ENCODE data around the gene BARHL2.

The BARHL2 gene

DNA sequence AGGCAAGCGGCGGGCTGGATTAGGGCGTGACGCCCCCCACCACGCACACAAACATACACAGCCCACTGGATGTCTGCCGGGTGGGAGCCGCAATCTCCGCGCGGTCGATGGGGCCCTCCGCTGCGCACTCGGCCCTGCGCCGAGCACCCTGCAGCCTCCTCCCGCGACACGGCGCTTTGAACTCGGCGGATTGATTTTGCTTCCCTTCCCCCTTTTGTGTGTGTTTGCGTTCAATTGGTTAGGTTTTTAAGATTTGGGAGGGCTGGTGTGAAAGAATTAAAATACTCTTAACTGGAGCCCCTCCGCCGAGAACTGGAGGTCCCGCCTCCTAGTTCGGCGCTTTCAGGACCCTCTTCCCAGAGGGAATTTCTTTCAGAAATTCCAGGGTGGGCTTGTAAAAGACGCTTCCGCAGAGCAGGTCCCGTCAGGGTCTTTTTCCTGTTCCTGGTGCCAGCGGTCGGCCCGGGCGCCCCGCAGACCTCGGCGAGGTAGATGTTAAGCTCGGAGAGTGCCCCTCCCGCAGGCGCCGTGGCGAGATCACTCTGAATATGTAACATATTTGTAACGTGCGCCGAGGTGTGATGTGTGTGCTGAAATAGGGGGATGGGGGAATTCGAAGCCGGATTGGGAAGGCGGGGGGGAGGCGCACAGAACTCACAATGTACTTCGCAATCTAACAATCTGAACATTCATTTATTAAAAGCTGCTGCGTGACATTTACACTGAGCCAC, 8.0 kb upstream of the BARHL2 start:
- DNase-seq (ENCODE audit: low spot score): no peak

DNA sequence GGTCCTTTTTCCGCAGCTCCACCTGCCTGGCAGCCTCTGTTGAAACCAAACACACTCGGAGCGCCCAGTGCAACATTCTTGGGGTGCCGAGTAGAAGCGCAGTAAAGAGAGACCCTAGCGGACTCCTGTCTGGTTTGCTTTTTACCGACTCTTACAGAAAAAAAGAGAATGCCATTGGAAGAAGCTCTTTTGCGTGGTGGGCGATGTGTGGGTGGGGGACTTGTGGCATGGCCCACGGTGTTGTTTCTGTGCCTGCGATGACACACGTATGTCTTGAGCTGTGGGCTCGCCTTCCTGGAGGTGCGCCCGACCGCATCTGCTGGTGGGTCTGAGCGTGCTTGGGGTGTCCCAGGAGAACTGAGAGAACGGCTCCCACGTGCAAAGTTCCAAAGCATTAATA, 7.3 kb upstream of the BARHL2 start:
- DNase-seq (ENCODE audit: low spot score): no peak

DNA sequence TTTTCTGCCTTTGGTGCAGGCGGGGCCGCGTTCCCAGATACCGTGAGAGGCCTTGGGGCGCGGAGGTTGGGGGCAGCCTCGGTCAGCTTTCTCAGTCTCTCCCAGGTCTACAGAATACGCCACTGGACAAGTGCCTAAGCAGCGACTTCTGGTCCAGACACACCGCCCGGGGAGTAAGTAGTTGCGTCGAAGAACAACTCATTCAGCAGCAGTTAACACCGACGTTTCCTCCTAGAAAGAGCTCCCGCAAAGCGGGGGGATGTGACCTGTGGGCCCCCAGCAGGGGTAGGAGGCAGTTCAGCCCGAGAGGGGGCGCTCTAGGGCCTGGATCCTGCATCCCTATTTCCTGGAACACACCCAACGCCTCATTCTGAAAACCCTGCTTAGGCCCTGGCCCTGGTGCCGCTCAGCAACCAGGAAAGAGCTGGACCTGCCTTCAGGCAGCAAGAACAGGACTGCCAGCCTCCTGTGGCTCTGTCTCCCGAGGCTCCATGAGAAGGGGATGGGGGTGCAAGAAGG, 6.5 kb upstream of the BARHL2 start:
- DNase-seq (ENCODE audit: low spot score): no peak

DNA sequence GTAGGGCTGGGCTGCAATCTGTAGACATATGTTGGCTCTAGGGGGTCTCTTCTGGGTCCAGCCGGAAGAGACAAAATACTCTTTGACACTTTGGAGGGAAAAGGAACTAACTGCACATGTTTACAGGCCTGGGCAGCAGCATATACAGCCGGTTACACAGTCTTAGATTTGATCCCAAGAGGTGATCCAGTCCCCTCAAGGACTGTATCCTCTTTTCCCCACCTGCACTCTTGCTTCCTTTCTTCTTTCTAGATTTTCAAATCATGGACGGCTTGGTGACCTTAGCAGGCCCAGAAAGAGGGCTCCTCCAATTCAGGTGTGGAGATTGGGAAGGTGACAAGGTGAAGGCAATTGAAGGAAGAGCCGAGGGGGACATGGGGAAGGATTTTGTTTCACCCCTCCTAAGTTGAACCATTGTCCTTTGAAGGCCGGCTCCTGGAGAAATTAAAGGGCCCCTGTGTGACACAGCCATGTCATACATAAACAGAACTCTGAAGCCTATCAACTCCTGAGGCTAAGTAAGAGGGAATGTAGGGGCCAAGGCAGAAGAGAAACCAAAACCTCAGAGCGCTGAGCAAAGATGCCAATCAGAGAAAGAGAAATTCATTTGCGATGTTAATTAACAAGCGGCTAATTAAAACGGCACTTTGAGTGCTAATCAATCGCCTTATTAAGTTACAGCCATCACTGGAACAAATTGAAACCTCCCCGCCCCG, 5.9 kb upstream of the BARHL2 start:
- no peak for DNase-seq (ENCODE audit: low spot score)

DNA sequence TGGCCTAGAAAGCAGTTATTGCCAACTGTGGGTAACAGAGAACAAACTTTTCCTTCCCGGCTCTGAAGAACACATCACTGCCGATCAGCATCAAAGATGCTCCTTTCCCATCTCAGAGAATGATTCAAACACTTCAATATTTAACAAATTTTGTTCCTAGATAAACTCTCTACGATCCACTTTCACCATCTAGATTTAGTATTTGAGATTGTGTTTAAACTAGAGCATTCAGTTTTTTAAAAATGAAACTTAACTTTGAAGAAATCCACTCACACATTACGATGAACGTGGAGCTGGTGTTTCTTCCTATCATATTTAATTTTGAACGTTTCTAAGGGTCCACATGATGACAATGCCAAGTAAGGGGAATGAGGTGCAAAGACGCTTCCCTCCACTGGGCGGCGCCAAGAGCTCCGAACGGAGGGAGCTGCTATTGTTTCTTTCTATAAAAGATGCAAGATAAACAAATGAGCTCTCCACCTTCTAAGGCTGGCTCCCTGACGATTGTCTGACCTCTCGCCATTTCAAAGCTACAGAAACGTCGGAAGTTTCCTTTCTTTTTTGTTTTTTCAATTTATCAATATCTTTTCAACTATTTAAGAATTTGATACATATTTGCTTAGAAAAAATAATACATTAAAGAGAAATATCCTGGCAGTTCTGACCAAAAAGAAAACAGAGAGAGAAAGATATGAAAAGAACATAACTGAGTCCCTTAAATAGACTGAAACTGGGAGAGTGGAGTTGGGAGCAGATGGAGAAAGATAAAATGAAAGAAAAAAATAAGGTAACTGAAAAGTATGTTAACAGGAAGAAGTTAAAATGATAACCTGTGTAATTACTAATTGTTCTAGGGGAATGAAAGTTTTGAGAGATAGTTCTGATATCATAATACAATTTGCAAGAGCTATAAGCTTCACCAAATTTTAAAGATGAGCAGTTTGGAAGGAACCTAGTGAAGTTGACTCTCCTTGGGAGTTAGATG, 4.4 kb upstream of the BARHL2 start:
- DNase-seq (ENCODE audit: low spot score): peak; percentile 72

DNA sequence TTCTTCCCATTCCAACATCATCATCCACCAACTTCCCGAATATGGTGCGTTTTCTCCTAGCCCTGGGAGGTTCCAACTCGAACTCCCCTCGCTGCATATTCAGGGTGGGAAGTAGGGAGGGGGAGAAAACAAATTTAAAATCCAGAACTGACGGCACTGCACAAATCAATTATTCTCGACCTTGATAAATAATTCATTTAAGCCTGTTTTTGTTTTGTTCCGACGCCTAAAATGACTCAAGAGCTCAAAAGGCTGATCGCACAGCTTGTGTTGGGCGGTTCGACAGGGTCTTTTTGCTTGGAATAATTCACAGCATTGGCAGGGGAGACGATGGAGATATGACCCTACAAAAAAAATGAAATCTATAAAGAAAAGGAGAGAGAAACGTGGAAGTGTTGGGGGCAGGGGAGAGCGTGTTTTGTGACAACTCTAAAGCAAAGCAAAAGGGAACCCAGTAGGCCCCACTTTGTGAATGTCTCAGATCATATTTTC, 3.1 kb upstream of the BARHL2 start:
- no peak for DNase-seq (ENCODE audit: low spot score)

DNA sequence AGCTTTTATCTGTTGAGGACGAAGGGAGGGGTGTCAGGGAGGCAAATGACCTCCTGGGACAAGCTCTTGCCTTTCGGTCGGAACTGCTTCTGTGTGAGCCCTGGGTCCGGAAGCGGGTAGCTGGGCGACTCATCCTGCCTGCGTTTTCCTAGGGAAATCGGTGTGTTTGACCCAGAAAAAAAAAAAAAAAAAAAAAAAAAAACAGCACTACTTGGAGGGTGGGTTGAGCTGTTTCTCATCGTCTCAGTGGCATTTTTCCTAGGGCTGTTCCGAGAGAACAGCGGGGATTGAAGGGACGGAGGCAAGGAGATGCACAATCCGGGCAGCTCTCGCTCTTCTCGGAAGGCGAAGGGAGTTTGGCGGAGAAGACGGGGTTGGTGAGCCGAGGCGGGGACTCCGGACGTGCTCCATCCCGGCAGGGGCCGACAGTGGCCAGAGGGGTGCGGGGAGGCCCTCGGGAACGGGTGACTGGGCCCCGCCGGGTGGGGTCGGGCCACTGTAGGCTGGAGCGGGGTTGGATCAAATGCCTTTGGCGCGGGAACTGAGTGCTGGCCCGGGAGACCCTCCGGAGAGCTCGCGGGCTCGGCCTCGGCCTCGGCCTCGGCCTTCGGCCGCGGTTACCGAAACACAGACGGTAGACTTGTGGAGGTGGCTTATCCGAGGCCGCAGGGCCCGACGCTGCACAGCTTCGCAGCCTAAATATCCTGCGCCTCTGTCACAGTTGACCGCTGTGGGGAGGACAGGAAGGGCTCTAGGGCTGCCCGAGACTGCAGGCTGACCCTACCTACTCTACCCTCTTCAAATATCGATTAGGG, 2.4 kb upstream of the BARHL2 start:
- no peak for DNase-seq (ENCODE audit: low spot score)

DNA sequence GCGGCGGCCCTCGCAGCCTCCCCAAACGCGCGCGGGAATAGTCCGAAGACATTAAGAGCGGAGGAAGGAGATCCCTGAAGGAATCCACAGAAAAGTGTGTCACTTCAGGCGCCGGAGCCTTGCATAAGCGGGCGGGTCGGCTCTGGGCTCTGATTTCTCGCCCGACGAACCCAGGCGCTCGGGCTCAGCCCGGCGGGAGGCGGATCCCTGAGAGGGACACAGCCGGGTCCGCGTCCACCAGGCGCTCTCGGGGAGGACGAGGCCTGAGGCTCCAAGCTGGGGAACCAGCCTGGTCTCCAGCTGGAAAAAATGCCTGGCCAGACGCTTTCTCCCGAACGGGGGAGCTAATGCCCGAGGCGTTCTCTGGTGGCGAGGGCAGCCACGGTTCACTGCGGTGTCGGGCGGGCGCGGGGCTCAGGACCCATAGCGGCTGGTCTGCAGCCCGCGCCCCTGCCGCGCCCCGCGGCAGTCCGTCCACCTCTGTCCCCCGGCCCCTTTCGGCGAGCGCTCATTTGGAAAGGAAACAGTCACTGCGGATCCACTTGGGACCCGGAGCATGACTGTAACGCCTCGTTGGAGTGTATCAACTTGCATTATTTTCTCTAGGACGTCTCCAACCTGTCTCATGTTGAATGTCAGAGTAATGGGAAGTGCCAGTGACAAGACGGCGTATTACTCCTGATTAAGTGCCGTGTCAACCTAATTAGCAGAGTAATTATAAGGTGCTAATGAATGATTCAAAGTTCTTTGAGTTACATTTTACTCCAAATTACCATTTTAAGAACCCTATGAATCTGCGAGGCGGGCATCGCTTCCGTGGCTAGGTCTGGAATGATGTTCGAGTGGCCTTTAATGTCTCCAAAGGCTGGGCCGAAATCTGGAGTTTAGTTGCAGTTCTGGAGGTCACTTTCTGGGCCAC, 1.6 kb upstream of the BARHL2 start:
- DNase-seq (ENCODE audit: low spot score): peak; percentile 50

DNA sequence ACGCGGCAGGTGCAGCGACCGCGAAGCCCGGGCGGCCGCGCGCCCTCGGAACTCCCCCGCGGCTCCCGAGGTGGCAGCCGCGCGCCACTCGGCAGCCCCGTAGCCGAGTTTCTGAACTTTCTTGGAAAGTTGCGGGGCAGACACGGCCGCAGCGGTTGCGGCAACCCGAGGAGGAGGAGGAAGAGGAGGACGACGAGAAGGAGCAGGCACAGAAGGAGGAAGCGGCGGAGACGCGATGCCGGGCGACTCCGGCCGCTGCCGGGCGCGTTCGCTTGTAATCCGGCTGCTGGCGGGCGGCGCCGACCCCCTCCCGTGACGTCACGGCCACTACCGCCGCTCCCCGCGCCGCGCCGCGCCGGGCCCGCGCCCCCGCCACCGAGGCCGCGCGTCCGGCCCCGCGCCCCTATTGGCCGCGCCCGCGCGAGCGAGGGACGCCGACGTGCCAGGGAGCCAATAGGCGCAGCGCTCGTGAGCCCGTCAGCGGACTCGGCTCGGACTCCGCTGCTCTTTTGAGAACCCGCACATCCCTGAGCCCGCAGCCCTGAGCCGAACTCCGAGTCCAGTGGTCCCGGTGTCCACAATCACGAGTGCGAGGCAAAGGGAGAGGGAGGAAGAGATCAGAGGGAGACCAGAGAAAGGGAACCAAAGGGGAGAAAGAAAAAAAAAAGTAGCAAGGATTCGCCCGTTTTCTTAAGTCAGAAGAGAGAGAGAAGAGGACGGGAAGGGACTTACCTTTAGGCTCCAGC, 736 bp upstream of the BARHL2 start:
- peak; percentile 64 for DNase-seq (ENCODE audit: low spot score)

DNA sequence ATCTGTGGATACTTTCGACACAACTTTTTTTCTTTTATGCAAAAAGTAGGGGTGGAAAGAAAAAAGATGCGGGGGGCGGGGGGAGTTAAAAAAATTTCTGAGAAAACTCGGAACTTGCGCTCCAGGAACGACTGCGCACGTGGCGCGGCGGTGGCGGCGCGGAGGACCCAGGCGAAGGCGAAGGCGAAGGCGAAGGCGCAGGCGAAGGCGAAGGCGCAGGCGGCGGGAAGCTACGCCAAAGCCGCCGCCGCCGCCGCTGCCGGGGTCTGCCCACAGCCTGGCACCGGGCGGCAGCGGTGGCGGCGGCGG, 208 bp upstream of the BARHL2 start:
- no peak for DNase-seq (ENCODE audit: low spot score)

DNA sequence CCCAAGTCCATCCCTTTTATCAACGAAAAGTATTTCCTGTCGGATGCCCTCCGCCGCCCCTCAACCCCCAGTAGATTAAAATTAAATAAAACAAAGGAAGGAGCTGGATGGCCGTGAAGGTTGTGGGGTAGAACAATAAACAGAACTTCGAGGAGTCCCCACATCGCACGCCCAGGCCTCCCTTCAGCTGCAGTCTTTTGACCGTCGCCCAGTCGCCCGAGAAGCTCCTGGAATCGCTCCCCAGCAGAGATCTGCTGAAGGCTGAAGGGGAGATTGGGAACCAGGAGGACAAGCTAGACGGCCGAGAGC, 905 bp downstream of the BARHL2 start:
- DNase-seq (ENCODE audit: low spot score): no peak

DNA sequence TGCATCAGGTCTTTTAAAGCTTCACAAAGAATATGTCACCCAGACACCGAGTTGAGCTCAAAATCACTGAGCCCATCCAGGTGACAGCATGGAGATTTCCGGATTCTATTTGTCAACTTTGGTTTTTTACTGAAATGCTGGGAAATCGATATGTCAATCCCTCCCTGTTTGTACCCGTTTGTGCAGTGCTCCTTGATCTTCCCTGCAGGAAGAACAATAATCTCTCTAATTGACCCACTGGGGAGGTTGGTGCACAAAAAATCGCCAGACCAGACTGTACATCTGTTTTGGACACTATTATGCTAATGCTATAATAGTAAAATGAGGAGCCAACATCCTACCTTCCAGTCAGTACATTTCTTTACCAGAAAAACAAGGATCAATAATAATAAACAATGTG, 1.8 kb downstream of the BARHL2 start:
- no peak for DNase-seq (ENCODE audit: low spot score)

DNA sequence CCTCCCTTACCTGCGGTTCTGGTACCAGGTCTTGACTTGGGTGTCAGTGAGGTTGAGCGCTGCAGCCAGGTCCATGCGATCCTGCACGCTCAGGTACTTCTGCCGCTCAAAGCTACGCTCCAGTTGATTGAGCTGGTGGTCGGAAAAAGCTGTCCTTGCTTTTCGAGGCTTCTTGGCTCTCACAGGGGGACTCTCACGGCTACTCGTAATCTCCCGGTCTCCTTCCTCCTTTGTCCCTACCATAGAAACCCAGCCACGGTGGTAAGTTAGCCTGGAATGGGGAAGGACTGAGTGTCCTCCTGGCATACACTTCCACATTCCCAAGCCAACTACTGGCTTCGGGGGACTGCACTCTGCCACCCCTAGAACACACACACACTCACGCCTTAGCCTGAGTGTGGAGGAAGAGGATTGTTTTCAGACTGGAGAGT, 2.6 kb downstream of the BARHL2 start:
- no peak for DNase-seq (ENCODE audit: low spot score)

DNA sequence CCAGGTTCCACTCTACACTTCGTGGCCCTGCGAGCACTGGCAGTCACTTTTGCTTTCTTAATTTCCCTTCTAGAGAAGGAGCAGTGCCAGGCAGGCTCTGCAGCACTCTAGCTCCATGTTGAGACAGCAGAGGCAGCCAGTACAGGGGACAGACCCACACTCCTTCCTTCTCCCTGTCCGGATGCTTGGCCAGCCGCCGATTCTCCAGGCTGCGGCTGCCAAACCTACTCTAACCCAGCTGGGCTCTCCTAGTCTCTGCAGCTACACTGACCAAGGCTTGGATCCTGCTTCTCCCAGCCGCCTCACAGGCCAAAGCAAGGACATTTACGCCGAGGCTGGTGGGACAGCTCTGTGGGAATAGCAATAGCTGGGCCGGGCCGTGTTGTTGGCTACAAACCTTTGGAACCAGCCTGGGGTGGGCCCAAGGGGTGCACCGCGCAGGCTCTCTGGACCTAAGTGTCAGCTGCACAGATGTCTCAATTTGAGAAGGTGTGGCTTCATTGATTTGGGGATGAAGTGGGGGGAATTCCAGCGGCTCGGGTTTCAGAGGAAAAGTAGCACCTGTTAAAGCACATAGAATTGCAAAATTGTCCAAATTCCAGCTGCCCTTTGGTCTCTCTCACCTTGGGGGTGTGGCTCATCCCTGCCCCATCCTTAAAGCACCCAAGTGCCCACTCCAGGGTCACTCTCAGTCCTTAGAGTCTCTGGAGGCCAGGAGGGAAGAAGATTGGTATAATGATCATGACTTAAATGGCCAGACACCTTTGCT, 3.2 kb downstream of the BARHL2 start:
- DNase-seq (ENCODE audit: low spot score): no peak

DNA sequence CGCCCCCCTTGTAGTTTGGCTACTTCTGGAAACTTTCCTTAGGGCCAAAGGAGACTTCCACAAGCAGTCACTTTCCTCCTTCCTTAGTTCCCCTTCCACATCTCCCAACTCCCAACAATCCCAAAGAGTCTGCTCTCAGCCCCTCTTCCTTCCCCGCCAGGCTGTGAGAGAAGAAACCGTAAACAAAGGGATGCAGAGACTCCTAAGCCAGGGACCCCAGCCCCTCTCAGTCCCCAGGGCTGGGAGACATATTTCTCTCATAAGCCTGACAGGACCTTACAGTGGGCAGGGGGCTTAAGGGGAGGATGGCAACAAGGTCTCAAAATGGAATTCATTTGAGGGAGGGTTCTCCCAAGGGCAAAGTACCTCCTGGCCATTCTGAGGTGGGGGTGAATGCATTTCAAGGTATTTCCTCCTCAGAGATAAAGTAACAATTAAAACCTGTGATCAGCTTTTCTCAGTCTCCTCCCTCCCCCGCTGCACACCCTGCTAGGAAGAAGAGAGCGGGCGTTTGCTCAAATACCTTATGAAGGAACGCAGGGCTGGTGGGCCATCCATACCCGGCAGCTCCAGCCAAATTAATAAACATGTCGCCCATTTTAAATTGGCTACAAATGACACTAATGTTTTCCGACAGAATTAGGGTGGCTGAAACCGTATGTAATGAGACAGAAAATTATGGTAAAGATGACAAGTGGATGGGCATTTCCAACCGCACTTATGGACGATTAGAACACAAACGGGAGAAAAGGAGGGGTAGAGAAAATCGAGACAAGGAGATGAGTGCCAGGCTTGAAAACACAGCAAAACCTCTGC, 4.0 kb downstream of the BARHL2 start:
- DNase-seq (ENCODE audit: low spot score): no peak

DNA sequence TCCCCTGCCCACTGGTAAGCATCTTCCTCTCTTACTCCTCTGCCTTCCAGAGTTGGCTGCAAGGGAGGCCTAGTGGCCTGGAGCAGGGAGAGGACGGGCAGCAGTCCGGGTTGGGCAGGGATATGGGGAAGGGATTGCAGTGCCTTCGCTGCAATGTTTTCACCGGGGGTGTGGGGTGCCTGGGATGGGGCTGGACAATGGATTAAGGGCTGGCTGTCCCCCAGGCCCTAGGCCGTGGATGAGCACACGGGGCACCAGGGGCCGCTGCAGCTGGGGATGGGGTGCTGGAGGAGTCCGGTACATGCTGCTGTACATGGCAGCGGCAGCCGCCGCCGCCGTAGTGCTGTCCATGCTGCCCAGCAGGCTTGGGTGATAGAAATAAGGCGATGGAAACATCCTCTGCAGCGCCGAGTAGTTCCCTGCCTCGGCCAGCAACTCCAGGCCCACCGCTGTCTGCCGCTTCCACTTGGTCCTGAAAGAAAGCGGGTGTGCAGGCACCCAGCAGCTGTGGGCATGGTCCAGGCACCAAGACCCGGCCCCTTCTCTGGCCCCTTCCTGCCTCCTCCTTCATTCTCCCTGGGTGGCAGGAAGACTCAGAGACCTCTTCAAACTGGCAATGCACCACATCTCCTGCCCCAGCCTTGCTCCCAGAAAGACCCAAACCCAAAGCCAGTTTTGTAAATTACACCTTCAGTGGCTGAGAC, 4.8 kb downstream of the BARHL2 start:
- no peak for DNase-seq (ENCODE audit: low spot score)

DNA sequence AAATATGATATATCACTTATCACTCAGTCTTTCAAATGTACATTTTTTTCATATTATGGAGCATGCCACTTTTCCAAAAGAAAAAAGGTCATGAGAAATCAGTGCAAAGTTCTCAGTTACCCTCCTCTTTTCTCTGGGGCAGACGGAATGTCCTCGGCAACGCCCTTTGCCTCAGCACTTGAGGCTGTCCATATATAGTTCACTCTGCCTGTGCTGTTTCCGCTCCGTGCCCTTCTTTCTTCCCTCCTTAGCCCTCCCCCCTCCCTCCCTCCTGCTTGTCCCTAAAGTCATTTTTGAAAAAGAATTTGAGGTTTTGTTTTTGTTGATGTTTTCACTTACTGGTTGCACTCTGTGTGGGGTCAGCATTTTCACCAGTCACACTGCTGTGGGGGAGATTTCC, 5.4 kb downstream of the BARHL2 start:
- DNase-seq (ENCODE audit: low spot score): no peak
